GM12873 (cell line): Measurements from ENCODE around the gene ANKRD62.

Source experiments
- TF ChIP-seq, protein P1 (sequence below): IDR thresholded peaks from 2 replicates; pipeline ENCODE4 v1.5.1; 2012; ENCODE audit warnings: low read depth, mild to moderate bottlenecking, moderate library complexity, low read length, control low read depth; ENCODE audit not compliant: insufficient read depth; ENCODE audit errors: missing control alignments

Gene ANKRD62

DNA sequence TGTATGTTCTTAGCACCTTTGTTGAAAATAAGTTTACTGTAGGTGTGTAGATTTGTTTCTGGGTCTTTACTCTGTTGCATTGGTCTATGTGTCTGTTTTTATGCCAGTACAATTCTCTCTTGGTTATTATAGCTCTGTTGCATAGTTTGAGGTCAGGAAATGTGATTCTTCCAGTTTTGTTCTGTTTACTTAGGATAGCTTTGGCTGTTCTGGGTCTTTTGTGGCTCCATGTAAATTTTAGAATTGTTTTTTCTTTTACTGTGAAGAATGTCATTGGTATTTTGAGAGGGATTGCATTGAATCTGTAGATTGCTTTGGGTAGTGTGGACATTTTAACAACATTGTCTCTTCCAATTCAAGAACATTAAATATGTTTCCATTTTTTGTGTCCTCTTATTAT lies 69.1 kb downstream of the ANKRD62 start:
- TF ChIP-seq, protein P1, sequence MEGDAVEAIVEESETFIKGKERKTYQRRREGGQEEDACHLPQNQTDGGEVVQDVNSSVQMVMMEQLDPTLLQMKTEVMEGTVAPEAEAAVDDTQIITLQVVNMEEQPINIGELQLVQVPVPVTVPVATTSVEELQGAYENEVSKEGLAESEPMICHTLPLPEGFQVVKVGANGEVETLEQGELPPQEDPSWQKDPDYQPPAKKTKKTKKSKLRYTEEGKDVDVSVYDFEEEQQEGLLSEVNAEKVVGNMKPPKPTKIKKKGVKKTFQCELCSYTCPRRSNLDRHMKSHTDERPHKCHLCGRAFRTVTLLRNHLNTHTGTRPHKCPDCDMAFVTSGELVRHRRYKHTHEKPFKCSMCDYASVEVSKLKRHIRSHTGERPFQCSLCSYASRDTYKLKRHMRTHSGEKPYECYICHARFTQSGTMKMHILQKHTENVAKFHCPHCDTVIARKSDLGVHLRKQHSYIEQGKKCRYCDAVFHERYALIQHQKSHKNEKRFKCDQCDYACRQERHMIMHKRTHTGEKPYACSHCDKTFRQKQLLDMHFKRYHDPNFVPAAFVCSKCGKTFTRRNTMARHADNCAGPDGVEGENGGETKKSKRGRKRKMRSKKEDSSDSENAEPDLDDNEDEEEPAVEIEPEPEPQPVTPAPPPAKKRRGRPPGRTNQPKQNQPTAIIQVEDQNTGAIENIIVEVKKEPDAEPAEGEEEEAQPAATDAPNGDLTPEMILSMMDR, result no peak

DNA sequence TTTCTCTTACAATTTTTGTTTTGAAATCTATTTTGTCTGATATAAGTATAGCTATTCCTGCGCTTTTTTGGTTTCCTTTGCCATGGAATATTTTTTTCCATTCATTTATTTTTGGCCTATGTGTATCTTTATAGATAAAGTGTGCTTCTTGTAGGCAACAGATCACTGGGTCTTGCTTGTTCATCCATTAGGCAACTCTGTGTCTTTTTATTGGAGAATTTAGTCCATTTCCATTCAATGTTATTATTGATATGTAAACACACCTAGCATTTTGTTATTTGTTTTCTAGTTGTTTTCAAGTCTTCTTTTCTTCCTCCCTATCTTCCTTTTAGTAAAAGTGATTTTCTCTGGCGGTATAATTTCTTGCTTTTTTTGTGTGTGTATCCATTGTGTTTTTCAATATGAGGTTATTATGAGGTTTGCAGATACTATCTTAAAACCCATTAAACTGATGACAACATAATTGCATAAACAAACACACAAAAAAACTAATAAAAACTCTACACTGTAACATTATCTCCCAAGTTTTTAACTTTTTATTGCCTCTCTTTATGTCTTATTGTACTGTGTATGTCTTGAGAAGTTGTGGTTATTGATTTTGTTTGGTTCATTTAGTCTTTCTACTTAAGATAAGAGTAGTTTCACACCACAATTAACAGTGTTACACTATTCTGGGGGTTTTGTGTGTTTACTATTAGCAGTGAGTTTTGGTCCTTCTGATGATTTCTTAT lies 71.6 kb downstream of the ANKRD62 start:
- TF ChIP-seq, protein P1, result no peak
